A204.1 (cell line): Measurements from ENCODE around the gene SYCN.

Source experiments
- FAIRE-seq: peaks from 2 replicates; lab custom pipeline; 2012; peaks lifted over from hg19 to GRCh38; lab: Jason Lieb, UNC

The SYCN gene

DNA sequence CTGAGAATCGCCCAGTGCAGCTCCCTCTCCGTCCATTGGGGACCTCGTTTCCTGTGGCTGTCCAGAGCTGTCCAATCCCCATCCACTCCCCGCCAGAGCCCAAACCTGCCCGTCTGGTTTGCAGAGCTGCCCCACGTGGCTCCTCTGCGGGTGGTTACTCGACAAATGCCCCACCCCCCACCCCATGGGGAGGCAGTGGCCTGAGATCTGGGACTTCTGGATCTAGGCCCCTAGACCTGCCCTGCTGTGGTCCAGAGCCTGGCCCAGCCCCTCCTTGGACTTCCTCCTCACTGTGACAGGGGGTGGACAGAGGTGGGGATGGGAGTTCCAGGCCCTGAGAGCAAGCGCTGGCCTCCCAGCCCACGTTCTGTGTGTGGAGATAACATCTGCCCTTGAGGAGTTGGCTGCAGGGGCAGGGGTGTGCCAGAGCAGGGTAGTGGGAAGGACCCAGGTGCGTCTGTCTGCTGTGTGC, 49.4 kb downstream of the SYCN start:
- FAIRE-seq, result no peak

DNA sequence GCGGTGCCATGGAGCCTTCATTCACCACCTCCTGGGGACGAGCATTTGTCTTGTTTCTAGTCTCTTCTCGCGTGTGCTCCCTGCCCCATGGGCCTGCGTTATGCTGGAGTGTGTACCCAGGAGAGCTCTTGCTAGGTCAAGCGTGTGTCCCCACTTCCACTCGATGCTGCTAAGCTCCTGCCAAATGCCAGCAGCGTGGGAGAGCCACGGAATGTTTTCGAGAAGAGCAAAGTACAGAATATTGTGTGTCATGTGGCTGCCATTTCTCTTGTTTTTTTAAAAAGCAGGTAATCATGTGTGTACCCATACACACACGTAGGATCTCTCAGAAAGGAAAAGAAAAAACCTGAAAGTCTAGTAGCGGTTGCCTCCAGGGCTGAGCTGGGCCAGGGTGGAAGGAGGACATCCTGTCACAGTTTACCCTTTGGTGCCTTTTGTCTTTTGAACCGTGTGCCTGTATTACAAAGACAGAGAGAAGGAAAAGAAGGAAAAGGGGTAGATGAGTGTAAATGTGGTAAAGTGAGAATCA, 49.9 kb downstream of the SYCN start:
- no peak for FAIRE-seq
